ENCODE measurements around the gene TRABD2A.

DNA sequence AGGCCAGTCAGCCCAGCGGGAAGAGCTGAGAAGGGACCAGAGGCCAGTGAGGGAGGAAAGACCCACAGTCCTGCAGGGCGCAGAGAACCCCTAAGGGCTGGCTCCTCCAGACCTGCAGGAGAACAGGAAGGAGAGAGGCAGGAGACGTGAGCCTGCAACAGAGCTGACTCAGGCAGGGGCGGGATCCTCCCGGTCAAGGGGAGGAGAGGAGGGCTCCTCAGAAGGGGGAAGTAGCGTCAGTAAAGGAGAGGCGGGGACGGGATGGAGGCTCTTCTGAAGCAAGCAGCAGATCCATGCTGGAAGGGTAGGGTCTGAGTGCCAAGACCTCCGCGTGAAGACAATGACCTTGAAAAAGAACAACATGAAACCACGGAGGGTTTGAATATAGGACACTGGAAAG lies 50.8 kb downstream of the TRABD2A start:
- TF ChIP-seq, protein P1, sequence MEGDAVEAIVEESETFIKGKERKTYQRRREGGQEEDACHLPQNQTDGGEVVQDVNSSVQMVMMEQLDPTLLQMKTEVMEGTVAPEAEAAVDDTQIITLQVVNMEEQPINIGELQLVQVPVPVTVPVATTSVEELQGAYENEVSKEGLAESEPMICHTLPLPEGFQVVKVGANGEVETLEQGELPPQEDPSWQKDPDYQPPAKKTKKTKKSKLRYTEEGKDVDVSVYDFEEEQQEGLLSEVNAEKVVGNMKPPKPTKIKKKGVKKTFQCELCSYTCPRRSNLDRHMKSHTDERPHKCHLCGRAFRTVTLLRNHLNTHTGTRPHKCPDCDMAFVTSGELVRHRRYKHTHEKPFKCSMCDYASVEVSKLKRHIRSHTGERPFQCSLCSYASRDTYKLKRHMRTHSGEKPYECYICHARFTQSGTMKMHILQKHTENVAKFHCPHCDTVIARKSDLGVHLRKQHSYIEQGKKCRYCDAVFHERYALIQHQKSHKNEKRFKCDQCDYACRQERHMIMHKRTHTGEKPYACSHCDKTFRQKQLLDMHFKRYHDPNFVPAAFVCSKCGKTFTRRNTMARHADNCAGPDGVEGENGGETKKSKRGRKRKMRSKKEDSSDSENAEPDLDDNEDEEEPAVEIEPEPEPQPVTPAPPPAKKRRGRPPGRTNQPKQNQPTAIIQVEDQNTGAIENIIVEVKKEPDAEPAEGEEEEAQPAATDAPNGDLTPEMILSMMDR (IDR thresholded peaks at IDR 0.05; ENCODE audit: borderline replicate concordance, extremely low read depth, low read length, poor library complexity, severe bottlenecking), result no peak
- TF ChIP-seq EZH2 (IDR thresholded peaks at IDR 0.05; ENCODE audit: borderline replicate concordance, low read depth, low read length, severe bottlenecking), result no peak

All from DND-41 (cell line).